Hepatic stellate cell (primary cell): ENCODE results near the gene MRPL28.
"Not testable (repeated sequence)": the region's sequence is repeated elsewhere in the genome, so short reads cannot be mapped to it uniquely, and the experiment has no call there.

Experiments used
- DNase-seq: peaks from one replicate; pipeline ENCODE4 v3.0.0; 2011; ENCODE audit warnings: low spot score

Gene MRPL28

DNA sequence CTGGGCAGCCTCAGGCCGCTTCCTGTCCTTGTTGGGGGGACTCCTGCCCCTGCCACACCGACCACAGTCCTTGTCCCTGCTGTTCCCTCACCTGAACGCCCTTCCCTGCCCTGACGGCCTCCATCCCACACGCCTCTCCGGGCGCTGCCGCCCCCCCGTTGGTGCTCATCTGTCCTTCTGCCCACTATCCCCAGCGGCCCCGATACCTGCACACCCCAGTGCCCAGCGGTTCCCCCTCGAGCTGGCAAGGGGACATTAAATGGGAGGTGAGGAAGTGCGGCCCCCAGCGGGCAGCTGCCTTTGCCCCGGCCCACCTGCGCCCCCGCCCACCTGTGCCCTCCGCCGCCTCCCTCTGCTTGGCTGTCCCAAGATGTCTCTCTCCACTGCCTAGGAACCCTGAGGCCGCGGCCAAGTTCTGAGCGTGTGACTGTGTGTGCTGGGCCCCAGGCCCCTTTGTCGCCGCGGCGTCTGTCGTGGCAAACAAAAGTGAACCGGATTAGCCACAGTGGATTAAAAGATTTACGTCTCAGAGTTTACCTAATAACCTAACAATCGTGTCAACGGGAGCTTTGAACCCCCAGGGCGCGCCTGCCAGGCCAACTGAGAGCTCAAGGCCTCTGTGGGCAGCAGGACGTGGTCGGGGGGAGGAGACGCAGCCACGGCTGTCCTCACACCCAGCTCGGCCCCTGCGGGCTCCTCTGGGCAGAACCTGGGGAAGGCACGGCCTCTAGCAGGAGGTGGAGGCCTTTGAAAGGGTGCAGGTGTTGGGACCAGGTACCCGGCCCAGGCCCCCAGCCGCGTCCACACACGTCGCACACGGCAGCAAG, 10.3 kb downstream of the MRPL28 start:
- DNase-seq = no peak

DNA sequence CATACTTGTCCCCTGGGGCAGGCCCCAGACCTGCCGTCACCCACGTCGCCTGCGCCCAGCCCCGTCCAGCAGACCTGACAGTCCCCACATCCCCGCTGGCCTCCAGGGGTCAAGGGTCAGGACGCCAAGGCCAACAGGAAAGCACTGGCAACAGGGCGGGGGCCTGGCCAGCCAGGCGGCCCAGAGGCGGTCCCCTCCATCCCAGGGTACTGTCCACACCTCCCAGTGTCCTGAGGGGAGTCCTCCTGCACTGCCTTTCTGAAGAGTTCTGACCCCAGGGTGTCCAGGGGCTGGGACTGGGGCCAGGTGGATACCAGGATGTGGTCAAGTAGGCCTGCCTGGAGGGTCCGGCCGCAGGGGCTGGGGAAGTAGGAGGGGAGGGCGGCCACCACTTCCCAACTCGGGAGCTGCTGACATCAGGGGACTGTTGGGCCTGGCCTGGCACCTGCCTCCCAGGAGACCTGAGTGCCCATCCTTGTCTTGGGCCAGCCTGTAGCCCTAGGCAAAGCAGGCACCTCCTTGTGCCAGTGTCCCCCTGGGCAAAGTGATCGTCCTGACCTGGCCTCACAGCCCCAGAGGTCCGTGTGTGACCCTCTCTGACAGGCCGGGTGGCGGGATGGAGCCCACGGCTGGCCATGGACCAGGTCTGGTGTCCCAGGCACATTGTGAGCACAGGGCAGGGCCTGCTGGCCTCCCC, 11.1 kb downstream of the MRPL28 start:
- no peak for DNase-seq

GRCh38 chr16:356741-357140, 13.6 kb downstream of the MRPL28 start:
- DNase-seq = no peak

GRCh38 chr16:354971-355461, 15.3 kb downstream of the MRPL28 start:
- no peak for DNase-seq

GRCh38 chr16:354291-354881, 16.0 kb downstream of the MRPL28 start:
- DNase-seq = no peak

GRCh38 chr16:353404-354290, 16.7 kb downstream of the MRPL28 start:
- no peak for DNase-seq

GRCh38 chr16:352547-353403, 17.6 kb downstream of the MRPL28 start, which contains the start of gene AXIN1:
TSS of gene AXIN1 (minus strand) at chr16:352723. CDS start at chr16:347025, 5,698 bp downstream.
- peak; percentile 87 for DNase-seq

DNA sequence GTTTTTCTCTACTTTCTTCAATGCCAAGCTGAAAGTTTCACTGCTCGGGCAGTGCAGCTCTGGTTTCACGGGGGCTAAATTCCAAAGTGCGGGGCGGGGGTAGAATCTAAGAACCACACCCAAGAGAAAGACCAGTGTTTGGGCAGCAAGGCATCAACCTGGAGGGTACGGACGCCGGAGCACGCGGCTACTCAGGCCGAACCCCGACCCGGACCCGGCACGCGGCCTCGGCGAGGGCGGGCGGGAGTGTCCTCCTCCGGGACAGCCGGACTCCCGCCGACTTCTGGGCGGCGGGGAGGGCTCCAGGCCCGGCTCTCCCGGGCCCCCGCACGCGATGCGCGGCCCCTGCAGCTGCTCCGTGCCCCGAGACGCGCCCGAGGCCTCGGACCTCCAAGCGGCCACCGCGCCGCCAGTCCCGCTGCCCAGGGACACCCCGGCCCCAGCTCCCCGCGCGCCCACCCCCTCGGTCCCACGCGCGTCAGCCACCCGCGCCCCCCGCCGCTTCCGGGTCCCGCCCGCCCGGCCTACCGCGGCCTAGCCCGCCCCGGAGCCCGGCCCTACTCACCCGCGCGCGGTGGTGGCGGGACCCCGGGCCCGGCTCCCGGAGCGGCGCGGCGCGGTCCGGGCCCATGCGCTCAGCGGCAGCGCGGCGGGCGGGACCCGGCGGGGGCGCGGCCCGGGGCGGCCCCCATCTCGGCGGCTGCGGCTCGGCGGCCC, 18.4 kb downstream of the MRPL28 start:
- peak; percentile 48 for DNase-seq

DNA sequence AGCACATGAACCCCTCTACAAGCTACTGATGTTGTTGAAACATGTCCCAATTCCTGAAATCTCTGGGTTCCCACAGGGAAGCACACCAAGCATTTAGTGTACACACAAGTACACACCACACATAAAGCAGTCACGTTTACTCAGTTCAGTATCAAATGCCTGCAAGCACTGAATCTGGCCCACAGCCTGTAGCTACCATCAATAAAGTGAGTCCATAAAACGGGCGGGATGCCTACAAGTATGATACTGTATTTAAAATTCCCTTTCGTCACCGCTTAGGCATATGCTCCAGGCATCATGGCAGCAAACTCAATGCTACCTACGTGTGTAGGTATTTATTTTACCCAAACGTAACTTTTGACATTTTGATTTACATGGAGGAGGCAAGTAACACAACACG, 20.1 kb downstream of the MRPL28 start:
- DNase-seq = no peak

DNA sequence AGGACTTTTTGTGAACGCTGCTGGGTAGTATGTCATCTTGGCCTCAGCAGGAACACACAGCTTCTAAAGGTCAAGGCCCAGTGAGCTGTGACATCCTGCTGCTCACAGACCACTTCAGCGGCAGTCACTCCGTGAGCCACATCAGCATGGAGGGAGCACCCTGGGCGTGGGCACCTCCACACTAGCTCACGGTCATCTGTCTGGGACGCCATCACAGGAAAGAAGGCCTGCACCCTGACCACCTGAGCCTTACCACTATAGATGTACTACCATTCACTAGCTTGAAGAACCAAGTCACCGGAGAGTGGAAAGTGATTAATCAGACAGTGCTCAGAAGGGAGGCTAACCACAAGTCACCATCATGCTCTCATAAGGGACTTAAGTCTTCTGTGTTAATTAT, 21.1 kb downstream of the MRPL28 start:
- DNase-seq = no peak

GRCh38 chr16:348495-348894, 21.8 kb downstream of the MRPL28 start:
- DNase-seq = not testable (repeated sequence)

DNA sequence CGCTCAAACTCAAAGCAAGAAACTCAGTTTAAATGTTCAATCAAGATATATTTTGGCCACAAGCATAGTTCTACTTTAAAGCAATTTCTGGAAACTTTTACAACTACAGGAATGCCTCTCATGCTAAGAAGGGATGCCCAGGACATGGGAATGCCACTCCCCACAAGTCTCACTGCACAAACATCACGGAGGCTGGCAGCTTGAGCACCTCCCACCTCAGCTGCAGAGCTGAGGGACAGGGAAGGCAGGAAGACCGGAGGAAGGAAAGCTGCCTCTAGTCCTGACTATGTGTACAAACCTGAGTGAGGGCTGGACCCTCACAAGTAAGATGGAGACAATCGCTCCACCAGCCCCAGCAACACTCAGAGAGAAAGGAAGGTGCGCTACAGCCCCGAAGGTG, 23.1 kb downstream of the MRPL28 start:
- DNase-seq = no peak

DNA sequence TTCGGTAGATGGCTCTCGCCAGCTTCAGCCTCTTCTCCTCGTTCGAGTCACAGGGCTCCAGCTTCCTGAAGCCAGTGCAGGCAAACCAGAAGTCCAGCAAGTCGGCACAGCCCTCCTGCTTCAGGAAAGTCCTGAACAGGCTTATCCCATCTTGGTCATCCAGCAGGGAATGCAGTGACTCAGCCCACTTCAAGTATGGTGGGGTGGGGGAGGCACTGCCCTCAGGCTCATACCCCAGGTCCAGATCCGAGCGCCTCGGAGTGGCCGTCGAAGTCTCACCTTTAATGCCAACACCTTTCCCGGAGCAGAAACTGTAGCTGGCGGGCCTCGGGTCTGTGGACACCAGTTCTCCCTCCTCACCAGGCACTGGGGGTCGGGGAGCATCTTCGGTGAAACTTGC, 23.8 kb downstream of the MRPL28 start:
- DNase-seq = no peak

GRCh38 chr16:345772-346171, 24.6 kb downstream of the MRPL28 start:
- DNase-seq = no peak

DNA sequence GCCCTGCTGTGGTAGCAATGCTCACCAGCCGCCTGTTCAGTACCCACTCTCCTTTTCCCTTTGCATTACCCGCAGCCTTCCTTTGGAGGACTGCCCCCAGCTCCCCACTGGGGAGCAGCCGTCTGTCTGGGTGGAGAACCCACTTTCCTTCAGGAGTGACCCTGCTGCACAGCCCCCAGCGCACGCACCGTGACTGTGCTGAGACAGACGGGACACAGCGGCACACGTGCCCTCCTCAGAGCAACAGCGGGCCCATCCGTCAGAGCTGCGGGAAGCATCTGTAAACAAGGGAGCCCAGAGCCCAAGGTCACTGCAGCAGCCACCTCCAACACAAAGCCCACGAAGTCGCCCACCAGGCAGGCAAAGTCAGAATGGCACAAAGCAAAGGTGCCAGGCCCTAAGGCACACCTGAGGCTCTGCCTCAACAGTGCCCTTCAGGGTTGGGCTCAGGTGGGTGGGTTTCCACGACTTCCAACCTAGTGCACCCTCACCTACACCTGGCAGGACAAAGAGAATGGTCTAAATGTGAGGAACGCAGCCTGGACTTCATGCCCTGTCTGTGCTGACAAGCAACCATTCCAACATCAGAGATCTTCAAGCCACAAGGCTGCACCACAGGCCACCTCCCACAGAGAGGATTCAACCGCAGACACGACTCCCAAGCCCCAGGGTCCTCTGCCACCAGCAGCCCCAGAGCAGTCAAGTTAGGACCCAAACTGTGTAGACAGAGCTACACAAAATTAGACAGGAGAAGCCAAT, 27.7 kb downstream of the MRPL28 start:
- DNase-seq = no peak

GRCh38 chr16:341974-342336, 28.4 kb downstream of the MRPL28 start:
- DNase-seq = not testable (repeated sequence)

DNA sequence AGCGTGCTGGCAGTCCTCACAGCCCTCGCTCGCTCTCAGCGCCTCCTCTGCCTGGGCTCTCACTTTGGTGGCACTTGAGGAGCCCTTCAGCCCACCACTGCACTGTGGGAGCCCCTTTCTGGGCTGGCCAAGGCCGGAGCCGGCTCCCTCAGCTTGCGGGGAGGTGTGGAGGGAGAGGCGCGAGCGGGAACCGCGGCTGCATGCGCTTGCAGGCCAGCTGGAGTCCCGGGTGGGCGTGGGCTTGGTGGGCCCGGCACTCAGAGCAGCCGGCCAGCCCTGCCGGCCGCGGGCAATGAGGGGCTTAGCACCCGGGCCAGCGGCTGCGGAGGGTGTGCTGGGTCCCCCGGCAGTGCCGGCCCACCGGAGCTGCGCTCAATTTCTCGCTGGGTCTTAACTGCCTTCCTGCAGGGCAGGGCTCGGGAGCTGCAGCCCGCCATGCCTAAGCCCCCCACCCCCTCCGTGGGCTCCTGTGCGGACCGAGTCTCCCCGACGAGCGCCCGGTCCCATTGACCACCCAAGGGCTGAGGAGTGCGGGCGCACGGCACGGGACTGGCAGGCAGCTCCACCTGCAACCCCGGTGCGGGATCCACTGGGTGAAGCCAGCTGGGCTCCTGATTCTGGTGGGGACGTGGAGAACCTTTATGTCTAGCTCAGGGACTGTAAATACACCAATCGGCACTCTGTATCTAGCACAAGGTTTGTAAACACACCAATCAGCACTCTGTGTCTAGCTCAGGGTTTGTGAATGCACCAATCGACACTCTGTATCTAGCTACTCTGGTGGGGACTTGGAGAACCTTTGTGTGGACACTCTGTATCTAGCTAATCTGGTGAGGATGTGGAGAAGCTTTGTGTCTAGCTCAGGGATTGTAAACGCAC, 29.0 kb downstream of the MRPL28 start:
- DNase-seq = not testable (repeated sequence)

DNA sequence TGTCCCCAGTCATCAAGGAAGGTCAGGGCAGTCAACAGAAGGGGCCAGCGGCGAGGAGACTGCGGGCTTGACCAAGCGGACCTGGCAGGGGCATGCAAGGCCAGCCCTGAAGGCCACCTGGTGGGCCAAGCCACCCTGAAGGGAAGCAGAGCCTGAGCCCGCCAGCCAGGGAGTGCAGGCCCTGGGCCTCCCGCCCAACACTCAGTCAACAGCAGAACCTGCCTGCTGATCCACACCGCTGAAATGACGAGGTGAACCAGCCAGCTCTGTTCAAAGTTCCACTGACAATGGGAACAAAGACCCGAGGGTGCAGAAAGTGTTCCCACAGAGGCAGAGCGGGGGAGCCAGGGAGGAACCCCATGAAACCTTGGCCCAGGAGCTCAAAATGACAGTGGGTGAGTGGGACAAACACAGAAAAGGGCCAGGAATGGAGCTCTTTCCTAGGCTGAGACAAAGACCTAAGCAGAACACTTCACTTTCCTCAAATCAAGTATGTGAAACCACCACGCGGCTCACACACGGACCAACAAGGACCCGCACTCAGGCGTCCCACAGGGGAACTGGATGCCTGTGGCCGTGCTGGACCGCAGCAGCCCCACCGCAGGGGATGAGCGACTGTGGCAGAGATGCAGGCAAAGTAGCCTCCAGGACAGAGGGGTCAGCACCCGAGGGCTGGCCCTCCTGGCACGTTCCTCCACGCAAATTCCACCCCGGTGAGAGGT, 29.8 kb downstream of the MRPL28 start:
- DNase-seq = no peak
